HepG2 (cell line): ENCODE measurements around the gene DTNA. TPM values are rescaled to one million over a fixed set of nuclear protein-coding genes. Genes with fewer than 3 reads are reported as not detected.

Source experiments
- ARID5B ChIP-seq: IDR thresholded peaks from 2 replicates; pipeline ENCODE4 v1.4.0; 2020; ENCODE audit warnings: mild to moderate bottlenecking, missing genetic modification reagents
- ASH2L ChIP-seq: fragments of 300-600, 200-600 bp; sonication (generic); IDR thresholded peaks from 2 replicates; pipeline ENCODE4 v1.7.0; 2017; ENCODE audit warnings: low read depth, mild to moderate bottlenecking, moderate library complexity, mixed read lengths, low read length; ENCODE audit not compliant: insufficient read length
- DRAP1 ChIP-seq: IDR thresholded peaks from 2 replicates; pipeline ENCODE4 v1.6.1; 2016; ENCODE audit warnings: missing genetic modification reagents, missing compliant biosample characterization
- GLI4 ChIP-seq: sonication (generic); formaldehyde crosslinking; IDR thresholded peaks from 2 replicates; pipeline ENCODE4 v1.5.1; 2020; ENCODE audit warnings: missing genetic modification reagents, mild to moderate bottlenecking, moderate library complexity, borderline replicate concordance
- MTA3 ChIP-seq: sonication (generic); formaldehyde crosslinking; IDR thresholded peaks from 2 replicates; pipeline ENCODE4 v1.4.0; 2020; ENCODE audit warnings: missing genetic modification reagents
- NCOA2 ChIP-seq: sonication (generic); formaldehyde crosslinking; IDR thresholded peaks from 2 replicates; pipeline ENCODE4 v1.8.0; 2022; ENCODE audit warnings: inconsistent platforms
- RELA ChIP-seq: sonication (generic); formaldehyde crosslinking; IDR thresholded peaks from 2 replicates; pipeline ENCODE4 v1.4.0; 2020; ENCODE audit warnings: missing genetic modification reagents
- RFX5 ChIP-seq: IDR thresholded peaks from 2 replicates; pipeline ENCODE4 v1.6.1; 2011; ENCODE audit warnings: low read depth, low read length, improper control_type of control experiment
- SMAD9 ChIP-seq: sonication (generic); formaldehyde crosslinking; IDR thresholded peaks from 2 replicates; pipeline ENCODE4 v1.5.1; 2020; ENCODE audit warnings: mild to moderate bottlenecking, missing genetic modification reagents
- USF2 ChIP-seq, 2 experiments: sonication (generic) in 1 of 2; formaldehyde crosslinking in 1 of 2; IDR thresholded peaks; 2 replicates each; pipeline versions ENCODE4 v1.5.1 to v1.6.1; 2011 to 2020; ENCODE audit warnings: borderline replicate concordance in 1 of 2, low read depth in 1 of 2, low read length in 1 of 2, mild to moderate bottlenecking in 1 of 2, missing genetic modification reagents in 1 of 2, moderate library complexity in 1 of 2
- ZBTB8A ChIP-seq: sonication (generic); formaldehyde crosslinking; IDR thresholded peaks from 2 replicates; pipeline ENCODE4 v1.4.0; 2020; ENCODE audit warnings: mild to moderate bottlenecking, low read depth, missing genetic modification reagents, borderline replicate concordance
- ZFP36L2 ChIP-seq: sonication (generic); formaldehyde crosslinking; IDR thresholded peaks from 2 replicates; pipeline ENCODE4 v1.4.0; 2020; ENCODE audit warnings: missing genetic modification reagents
- ZHX1 ChIP-seq: sonication (generic); formaldehyde crosslinking; IDR thresholded peaks from 2 replicates; pipeline ENCODE4 v1.8.1; 2022; ENCODE audit warnings: low read depth, mild to moderate bottlenecking, missing genetic modification reagents
- ZNF234 ChIP-seq: sonication (generic); formaldehyde crosslinking; conservative IDR thresholded peaks from 2 replicates; pipeline ENCODE4 v1.5.1; 2020; ENCODE audit warnings: mild to moderate bottlenecking, missing genetic modification reagents
- ZNF431 ChIP-seq: sonication (generic); formaldehyde crosslinking; IDR thresholded peaks from 2 replicates; pipeline ENCODE4 v1.9.0; 2022; ENCODE audit warnings: missing genetic modification reagents, low read depth, mild to moderate bottlenecking, borderline replicate concordance
- ZNF652 ChIP-seq: IDR thresholded peaks from 2 replicates; pipeline ENCODE4 v1.6.1; 2016; ENCODE audit warnings: low read depth, borderline replicate concordance
- polyA plus RNA-seq, 8 experiments: library from polyadenylated mRNA; depleted of rRNA in 3 of 8; stranded (reverse) in 7 of 8; unstranded in 1 of 8; fragments of >200 nt; fragmentation: Illumina TruSeq in 4 of 8; extraction: Trizol in 4 of 8; gene quantifications; 2 replicates each; pipeline versions ENCODE4 v1.2.1 to v1.2.3, GENCODE V29; 2011 to 2016; ENCODE audit warnings: low read depth in 4 of 8, missing spikeins in 1 of 8, mixed read lengths in 1 of 8; ENCODE audit not compliant: insufficient read depth in 1 of 8
- total RNA-seq, 5 experiments: library from RNA; depleted of rRNA; stranded (reverse); fragments of >200 nt; fragmentation: Illumina TruSeq; extraction: Trizol; gene quantifications; 2 replicates each; pipeline ENCODE4 v1.2.3, GENCODE V29; 2016; ENCODE audit warnings: low read depth in 1 of 5
- TF ChIP-seq, protein P1 (sequence below): IDR thresholded peaks from 2 replicates; pipeline ENCODE4 v1.6.1; 2016; ENCODE audit warnings: low read depth, control low read depth

DTNA gene
- total and polyA plus RNA-seq, 2 of the 13 experiments (the other 11 are each of a cell fraction or from before 2014, with no cell fraction given) = 8.5 to 29.0 TPM

DNA sequence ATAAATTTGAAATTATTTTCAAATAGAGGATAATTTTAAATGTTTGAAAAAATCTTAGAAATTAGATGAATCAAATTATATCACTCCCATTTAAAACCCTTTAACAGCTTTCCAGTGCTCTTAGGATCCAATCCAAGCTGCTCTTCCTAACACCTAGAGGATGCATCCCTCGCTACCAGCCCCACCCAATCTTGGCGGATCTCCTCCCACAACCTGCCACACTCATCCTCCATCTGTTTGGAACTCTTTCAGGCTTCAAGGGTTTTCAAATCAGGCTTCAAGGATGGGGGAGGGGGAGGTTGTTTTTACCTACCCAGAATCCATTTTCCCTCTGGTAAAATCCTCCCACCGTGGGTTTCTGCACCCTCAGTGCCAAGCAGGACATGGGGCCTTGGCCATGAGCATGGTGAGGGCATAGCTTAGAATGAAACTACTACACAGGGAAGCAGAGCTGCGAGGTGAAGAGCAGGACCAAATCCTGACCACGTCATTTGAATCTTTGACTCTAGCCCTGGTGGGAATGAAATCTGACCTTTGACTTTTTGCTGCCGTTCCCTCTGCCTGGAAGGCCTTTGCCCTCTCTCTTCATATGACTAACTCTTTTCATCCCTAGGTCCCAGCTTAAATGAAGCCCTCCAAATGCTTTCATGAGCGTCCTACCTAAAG lies 218.1 kb downstream of the DTNA start (continued):
- TF ChIP-seq ZNF234 (CRISPR knock-in tag) (no peak), SMAD9 (CRISPR knock-in tag) (no peak), ZNF431 (no peak), ZNF652 (CRISPR knock-in tag) (no peak), DRAP1 (CRISPR knock-in tag) (peak; percentile 72), RELA (CRISPR knock-in tag) (no peak), ZBTB8A (CRISPR knock-in tag) (no peak), NCOA2 (CRISPR knock-in tag) (peak; percentile 68), ZHX1 (CRISPR knock-in tag) (0 out of 2 replicates have a peak, but pooled peaks have one; percentile 49), ASH2L (no peak), MTA3 (CRISPR knock-in tag) (no peak), ZFP36L2 (no peak), RFX5 (no peak), GLI4 (no peak), ARID5B (CRISPR knock-in tag) (peak; percentile 88), USF2 (IDR thresholded peaks at IDR 0.05; ENCODE audit: low read depth, low read length) (no peak), USF2 (CRISPR knock-in tag; IDR thresholded peaks at IDR 0.05; ENCODE audit: borderline replicate concordance) (no peak)
- TF ChIP-seq, protein P1, sequence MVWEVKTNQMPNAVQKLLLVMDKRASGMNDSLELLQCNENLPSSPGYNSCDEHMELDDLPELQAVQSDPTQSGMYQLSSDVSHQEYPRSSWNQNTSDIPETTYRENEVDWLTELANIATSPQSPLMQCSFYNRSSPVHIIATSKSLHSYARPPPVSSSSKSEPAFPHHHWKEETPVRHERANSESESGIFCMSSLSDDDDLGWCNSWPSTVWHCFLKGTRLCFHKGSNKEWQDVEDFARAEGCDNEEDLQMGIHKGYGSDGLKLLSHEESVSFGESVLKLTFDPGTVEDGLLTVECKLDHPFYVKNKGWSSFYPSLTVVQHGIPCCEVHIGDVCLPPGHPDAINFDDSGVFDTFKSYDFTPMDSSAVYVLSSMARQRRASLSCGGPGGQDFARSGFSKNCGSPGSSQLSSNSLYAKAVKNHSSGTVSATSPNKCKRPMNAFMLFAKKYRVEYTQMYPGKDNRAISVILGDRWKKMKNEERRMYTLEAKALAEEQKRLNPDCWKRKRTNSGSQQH (CRISPR knock-in tag) = peak; percentile 44; the same call in 1 of the 2 replicates
